GM21717 (cell line): ENCODE results near the gene SCRN3.
"Not testable (repeated sequence)": the region's sequence is repeated elsewhere in the genome, so short reads cannot be mapped to it uniquely, and the experiment has no call there.

Experiments used
- ATAC-seq: cut with Tn5 transposase; IDR thresholded peaks from one replicate; pipeline ENCODE4 v1.9.1; 2021; ENCODE audit warnings: mild to moderate bottlenecking, moderate library complexity; ENCODE audit not compliant: unreplicated experiment

The SCRN3 gene

GRCh38 chr2:174395284-174395968 lies at the start of gene SCRN3:
Gene SCRN3 (plus strand): TSS chr2:174395730. CDS start chr2:174398284, 2,554 bp downstream.
- peak; percentile 95 for ATAC-seq

- no peak for ATAC-seq
Measured at GRCh38 chr2:174350018-174350417, 45.5 kb upstream of the SCRN3 start.

- ATAC-seq: no peak
Measured at GRCh38 chr2:174350593-174351181, 44.8 kb upstream of the SCRN3 start.

- no peak for ATAC-seq
Measured at GRCh38 chr2:174353004-174353403, 42.5 kb upstream of the SCRN3 start.

- no peak for ATAC-seq
Measured at GRCh38 chr2:174356347-174356746, 39.2 kb upstream of the SCRN3 start.

GRCh38 chr2:174359663-174360062 lies 35.9 kb upstream of the SCRN3 start:
- ATAC-seq: not testable (repeated sequence)

GRCh38 chr2:174362949-174363348 lies 32.6 kb upstream of the SCRN3 start:
- ATAC-seq: no peak

GRCh38 chr2:174363492-174364225 lies 31.9 kb upstream of the SCRN3 start:
- ATAC-seq: not testable (repeated sequence)

- no peak for ATAC-seq
Measured at GRCh38 chr2:174364628-174365027, 30.9 kb upstream of the SCRN3 start.

- ATAC-seq: no peak
Measured at GRCh38 chr2:174365571-174365970, 30.0 kb upstream of the SCRN3 start.

- no peak for ATAC-seq
Measured at GRCh38 chr2:174368691-174369090, 26.8 kb upstream of the SCRN3 start.

GRCh38 chr2:174376967-174377366 lies 18.6 kb upstream of the SCRN3 start:
- no peak for ATAC-seq

GRCh38 chr2:174383796-174384195 lies 11.7 kb upstream of the SCRN3 start:
- ATAC-seq: no peak

- no peak for ATAC-seq
Measured at GRCh38 chr2:174385201-174385600, 10.3 kb upstream of the SCRN3 start.

- ATAC-seq: not testable (repeated sequence)
Measured at GRCh38 chr2:174388706-174389105, 6.8 kb upstream of the SCRN3 start.

GRCh38 chr2:174389542-174389941 lies 6.0 kb upstream of the SCRN3 start:
- ATAC-seq: no peak

GRCh38 chr2:174390303-174390702 lies 5.2 kb upstream of the SCRN3 start:
- not testable (repeated sequence) for ATAC-seq

- no peak for ATAC-seq
Measured at GRCh38 chr2:174392706-174393105, 2.8 kb upstream of the SCRN3 start.

- no peak for ATAC-seq
Measured at GRCh38 chr2:174395969-174396630, 570 bp downstream of the SCRN3 start.

GRCh38 chr2:174397773-174398172 lies 2.2 kb downstream of the SCRN3 start:
- ATAC-seq: no peak

- ATAC-seq: no peak
Measured at GRCh38 chr2:174399171-174399570, 3.6 kb downstream of the SCRN3 start.
